ENCODE data around the gene NPTN.
A peak's percentile ranks its signal among the peaks of the same experiment; 100 is the strongest.

The NPTN gene

DNA sequence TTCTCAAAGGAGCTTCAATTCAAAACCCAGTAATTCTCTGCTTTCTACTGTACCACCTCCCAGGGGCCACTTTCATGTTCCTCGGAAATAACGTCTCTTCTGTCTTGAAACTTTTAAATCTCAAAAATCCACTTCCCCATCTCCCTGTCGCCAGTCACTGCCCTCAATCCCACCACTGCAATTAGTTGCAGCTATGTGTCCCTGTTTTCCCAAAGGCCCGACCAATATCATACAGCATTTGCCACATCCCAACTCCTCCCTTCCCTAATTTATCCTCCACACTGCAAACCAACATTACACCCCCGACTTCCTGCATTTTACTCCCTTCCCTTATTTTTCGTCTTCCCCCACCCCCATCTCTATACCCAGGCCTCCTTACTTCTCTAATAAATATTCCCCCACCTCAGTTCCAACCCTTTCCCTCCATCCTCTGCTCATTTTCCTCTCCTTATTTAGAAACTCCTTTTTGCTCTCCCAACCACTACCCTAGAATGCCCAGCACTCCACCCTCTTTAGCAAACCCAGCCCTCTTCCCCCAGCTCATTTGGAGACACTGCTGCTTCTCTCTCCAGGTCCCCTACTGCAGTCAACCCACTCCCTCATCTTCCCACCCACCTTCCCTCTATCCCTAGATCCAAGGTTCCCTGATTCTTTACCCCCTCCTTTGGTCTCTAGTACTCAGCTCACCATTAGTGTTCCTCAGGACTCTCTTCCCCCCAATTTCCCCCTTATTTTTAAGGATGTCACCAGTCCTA lies 1.1 kb downstream of the NPTN start:
- DNase-seq: peak; percentile 8

DNA sequence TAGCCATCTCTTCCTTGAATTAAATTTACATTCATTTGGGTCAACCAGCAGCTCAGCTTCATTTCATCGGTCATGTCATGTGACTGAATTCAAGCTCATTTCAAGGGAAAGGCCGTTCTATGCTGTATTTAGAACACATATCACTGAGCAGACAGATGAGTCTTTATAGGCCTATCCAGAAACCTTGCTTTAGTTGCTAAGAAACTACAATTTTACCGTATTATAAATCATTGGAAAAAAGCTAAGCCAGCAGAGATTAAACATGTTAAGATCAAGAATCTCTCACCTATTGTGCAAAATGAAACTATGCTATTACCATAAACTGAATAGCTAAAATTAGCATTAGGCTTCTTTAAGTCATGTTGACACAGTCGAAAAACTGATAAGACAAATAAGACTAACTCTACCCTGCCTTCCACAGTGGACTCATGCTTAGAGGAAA lies 2.2 kb downstream of the NPTN start:
- DNase-seq: no peak

DNA sequence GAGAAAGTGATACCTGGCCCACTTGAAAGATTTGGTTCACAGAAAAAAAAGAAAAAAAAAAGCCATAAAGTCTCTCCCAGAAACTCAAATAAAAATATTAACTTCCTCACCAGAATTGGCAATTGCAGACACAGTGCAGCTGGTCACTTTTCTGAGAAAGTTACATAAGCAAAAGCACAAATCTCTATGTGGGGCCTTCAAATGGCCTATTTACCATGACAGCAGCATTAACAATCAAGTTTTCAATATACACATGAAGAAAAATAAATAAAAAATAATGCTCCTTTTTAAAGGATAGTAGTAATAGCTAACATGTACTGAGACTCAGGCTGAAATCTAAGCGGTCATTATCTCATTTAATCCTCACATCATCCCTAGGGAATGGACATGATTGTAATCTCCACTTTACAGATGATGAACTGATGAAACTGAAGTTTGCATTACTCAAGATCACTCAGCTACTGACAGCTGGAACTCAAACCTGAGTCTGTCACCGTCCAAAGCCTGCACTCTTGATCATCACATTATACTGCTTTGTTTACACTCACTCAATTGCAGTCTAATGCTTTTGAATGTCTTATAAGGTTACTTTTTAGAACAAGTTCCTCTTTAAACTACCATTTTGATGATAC lies 3.3 kb downstream of the NPTN start:
- no peak for DNase-seq

DNA sequence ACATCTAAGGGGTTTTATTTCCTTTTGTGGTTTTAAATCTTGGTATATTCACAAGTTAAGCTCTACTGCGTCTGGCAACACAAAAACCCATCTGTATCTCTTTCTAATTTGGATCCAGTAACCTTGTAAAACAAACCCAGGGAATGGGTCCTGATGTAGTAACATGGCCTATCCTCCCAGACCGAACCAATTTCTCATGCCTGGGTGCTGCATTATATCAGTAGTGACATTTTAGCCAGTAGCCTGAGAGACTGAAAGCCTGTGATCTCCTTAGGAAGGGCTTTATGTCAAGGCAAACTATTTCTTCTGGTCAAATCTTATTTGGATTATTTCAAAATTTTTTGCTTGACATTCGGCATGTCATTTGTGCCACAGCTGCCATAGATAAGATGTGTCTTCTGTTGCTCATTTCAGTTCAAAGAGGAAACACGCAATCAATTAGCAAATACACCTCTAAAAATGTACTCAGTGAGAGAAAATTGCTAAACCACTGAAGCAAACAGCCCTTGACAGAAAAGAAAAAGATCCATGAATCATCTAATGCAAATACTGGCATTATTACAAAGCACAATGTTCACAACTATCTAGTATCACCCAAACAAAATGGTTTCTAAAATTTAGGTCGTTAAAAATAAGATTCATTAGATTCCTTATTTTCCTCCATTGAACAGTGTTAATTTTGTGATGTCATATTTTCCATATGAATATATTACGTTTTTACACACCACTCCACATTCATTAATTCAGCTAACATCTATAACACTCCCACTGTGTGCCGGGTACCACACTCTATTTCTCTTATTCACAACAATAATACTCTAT lies 4.0 kb downstream of the NPTN start:
- no peak for DNase-seq

DNA sequence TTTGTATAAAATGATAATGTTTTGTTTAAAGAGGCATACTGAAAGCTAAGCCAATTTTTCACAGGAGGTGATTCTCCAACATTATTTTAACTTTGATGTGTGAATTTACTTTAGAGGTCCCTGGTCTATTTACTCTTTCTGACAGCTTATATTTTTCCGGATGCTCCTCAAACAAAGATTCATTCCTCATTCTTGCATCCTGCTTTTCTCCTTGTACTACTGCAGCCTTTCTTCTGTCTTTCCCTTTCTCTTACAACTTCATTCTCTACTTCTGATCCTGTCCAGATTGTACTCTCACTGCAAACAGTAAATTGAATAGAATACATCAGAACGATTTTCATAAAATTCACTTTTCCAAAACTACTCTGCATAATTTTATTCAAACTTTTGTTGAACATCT lies 5.1 kb downstream of the NPTN start:
- DNase-seq: no peak

DNA sequence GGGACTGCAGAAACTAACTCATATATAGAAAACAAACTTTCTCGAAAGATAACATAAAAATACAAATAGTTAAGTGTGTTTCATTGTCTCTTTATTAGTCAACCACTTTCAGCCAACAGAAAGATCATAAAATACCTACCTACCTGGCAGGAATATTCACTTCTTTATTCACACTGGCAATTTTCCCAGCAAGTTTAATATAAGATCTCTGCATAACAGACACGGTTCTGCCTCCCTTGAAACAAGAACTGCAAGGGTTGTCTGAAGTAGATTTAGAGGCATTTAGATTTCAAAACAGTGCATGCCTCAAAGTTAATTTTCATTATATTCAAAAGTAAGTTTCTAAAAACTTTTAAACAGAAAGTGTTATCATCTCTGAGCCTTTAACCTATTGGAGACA lies 7.1 kb downstream of the NPTN start:
- no peak for DNase-seq

DNA sequence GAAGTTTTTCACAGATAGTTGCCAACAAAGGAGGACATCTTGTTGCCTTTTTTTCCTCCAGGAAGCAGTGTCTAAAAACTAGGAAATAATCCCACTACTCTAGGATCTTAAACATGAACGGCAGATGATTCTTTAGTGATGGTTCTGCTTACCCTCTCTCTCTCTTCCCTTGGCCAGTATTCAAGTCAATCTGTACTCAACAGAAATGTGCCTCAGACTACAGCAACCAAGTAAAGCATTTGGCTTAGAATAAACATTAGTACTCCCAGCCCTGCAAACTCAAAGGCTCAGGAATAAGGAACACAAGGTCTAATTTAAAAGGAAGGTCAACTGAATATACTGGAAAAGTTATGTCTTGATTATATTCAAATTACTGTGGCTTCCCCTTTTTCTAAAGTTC lies 8.7 kb downstream of the NPTN start:
- DNase-seq: peak; percentile 2

GRCh38 chr15:73621286-73621826 lies 11.8 kb downstream of the NPTN start:
- no peak for DNase-seq

DNA sequence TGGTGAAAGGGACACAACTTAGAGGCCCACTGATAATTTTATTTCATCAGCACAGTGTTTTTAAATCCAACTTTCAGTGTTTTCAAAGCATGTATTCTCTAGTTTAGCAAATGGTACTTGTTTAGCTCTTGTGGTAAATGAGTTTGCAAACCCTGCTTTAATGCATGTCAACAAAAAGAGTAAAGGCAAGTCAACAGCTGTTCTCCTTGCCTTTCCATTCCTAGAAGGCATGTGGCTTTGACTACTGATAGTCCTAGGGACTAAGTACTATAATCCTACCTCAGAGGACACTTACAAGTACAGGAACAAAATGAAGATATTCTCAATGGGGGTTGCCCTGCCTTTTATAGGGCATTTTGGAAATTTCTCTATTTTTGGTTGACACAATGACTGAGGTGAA lies 13.1 kb downstream of the NPTN start:
- DNase-seq: no peak

GRCh38 chr15:73617913-73618312 lies 15.3 kb downstream of the NPTN start:
- no peak for DNase-seq

GRCh38 chr15:73617301-73617831 lies 15.8 kb downstream of the NPTN start:
- DNase-seq: no peak

DNA sequence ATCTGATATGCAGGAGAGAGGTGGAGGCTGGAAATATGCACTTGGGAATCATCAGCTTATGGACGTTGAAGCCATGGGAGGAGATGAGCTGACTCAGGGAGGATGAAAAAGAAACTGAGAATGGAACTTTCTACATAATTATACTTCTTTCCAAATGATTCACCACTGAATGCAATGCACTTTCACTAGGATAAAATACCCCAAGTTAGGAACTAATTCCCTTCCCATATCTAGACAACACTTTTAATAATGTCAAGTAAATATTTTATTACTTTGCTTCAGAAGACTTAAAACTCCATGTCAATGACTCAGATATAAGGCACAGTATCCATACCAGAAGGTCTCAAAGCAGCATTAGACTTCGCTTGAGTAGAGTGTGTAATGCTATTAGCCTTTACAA lies 24.2 kb downstream of the NPTN start:
- no peak for DNase-seq

DNA sequence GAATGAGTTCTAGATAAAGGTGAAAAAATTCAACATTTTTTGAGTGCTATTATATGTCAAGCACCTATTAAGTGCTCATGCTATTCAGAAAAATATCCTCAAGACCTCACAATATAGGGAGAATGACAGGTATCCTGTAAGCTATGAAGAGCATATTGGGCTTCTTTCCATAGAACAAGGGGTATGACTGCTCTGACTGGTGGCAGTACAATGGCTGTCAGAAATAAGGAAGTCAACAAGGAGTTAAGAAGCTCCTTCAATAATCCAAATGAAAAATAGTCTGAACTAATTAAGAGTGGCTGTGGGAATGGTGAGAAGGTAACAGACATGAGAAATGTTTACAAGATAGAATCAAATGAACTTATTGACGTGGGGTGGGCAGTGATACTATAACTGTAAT lies 24.7 kb downstream of the NPTN start:
- DNase-seq: no peak

DNA sequence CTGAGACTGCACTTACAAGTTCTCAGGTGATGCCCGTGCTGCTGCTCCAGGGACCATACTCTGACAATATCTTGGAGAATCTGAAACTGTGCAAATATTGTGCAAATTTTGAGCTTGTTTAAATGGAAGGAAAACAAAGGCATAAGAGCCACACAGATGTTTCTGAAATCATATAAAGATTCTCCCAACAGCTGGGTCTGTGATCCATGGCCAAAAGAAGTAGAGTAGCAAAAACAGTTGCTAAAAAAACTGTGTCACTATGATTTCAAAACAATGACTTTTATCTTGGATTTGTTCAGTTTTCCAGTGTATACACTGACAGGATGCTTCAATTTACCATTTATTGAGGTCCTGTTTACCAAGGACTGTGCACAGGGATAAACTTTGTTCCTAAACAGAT lies 25.3 kb downstream of the NPTN start:
- no peak for DNase-seq

GRCh38 chr15:73607405-73607804 lies 25.8 kb downstream of the NPTN start:
- DNase-seq: no peak

DNA sequence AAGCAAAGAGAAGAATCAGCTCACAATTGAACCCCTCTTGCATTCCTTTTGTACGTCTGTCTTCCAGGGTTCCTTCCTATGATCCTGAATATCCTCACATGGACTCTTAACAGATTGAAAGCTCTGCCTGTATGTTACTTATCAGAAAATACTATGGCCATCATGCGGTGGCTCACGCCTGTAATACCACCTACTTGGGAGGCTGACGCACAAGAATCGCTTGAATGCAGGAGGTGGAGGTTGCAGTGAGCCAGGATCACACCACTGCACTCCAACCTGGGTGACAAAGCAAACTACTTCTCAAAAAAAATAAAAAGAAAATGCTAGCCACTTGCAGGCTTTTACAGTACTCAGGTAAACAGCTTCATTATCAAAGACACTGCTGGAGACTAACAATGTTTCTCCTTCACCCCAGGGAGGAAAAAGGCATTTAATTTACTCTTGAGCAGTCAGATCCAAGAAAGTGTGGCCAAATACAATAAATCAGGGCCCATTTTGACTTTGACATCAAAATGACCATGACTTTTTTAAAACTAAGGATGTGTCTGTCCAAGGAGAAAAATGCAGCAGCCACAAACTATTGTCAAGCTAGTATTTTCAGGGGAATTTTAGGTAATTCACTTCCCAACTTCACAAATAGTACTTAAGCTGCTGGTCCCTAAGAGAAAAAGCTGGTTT lies 27.3 kb downstream of the NPTN start:
- DNase-seq: no peak

DNA sequence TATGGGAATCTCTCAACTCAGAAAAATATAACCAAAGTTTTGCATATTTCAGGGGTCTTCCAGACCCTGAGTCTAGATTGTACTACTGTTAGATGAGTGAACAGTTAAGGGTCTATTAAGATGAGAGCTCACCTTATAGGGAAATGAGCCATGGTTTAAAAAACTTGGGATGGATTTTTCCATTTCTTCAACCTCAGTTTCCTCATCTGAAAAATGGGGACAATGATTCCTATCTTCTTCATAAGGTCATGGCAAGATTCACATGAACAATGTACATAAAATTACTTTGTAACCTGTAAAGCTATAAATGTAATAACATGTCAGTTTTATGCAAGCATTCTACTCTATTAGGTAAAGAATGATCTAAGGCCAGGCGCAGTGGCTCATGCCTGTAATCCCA lies 28.7 kb downstream of the NPTN start:
- DNase-seq: no peak

GRCh38 chr15:73602992-73603391 lies 30.2 kb downstream of the NPTN start:
- DNase-seq: no peak

GRCh38 chr15:73602446-73602843 lies 30.7 kb downstream of the NPTN start:
- DNase-seq: no peak

DNA sequence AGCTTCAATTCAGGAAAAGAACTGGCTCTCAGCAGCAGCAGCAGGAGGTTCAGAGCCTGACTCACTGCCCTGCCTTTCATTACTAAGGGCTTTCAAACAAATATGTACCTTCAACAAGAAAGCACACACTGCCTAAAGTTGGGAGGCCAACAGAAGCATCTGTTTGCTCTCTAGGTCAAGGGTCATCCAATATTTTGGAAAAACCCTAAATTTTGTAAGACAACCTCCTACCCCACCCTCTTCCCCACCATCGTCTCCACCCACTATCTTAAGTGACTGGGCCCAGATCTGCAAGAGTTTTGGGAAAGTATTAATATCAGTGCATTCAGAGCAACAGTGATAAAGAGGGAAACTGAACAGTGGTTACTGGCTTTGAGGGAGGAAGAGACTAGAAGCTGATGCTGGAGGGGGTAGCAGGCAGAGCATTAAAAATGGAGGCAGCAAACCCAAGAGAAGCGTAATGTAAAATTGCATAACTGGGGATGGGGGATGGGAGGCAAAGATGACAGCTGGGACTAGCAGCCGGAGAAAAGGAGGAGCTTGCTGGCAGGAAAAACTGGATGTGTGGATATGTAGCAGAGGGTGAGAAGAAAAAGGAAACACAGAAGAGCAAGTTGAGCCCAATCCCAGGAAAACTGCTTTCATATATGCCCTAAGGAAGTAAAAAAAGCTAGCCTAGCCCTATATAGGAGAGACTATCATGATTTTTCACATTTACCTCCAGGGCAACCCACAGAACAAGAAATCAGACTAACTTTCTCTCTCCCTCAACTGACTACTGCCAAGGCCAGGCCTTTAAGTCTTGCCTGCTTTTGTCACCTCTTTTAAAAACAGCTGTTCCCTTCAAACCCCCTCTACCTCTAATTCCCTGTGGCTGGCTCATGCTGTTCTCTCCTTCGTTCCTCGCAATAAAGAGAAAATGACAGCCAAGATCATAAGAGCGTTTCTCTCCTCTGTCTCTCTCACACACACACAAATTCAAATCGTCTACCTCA lies 31.4 kb downstream of the NPTN start:
- no peak for DNase-seq

All from NCI-H1092 treated with DMSO at 0.1 percent for 48 hours (cell line).